ENCODE measurements around the gene ZCCHC14.

DNA sequence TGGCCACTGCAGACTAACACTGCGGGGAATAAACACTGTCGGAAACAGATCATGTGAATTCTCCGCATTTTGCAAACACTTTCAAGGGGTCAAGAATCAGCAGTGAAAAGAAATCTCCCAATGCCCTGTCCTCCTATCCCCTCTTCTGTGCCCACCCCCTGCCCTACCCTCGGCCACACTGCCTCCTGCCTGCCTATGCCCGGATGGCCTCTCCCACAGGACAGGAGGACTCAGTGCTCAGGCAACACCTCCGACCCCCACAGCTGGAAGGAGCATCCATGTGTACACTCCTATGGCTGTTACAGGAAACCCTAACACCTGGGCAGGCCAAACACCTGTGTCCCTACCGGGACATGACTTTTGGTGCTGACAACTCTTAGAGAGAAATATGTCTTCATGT lies 133.7 kb downstream of the ZCCHC14 start:
- TF ChIP-seq CTCF (IDR thresholded peaks at IDR 0.05) = no peak
- TF ChIP-seq POLR2A (IDR thresholded peaks at IDR 0.05) = no peak
- no peak for TF ChIP-seq POLR2AphosphoS5 (IDR thresholded peaks at IDR 0.05)

Measured in transverse colon (tissue), 4 donors.